Spleen (tissue), 11 donors: ENCODE data around the gene DHX32. TPM values are rescaled to one million over a fixed set of nuclear protein-coding genes. Genes with fewer than 3 reads are reported as not detected.

Experiments
- DNase-seq: peaks from one replicate; pipeline ENCODE4 v3.0.0-alpha.2; 2020
- H3K27ac ChIP-seq, 8 donors: fragments of 200-600 bp; sonication (generic) in 7 of 8; 1 replicate in 4 of 8; 2 replicates in 4 of 8; pipeline versions ENCODE4 v1.5.0 to v1.8.0; 2016 to 2021; ENCODE audit warnings: inconsistent platforms in 4 of 8, mild to moderate bottlenecking in 4 of 8, moderate library complexity in 1 of 8
- H3K27me3 ChIP-seq, 7 donors: fragments of 200-600 bp; sonication (generic) in 6 of 7; replicated peaks in 1 of 7; 1 replicate in 4 of 7; 2 replicates in 3 of 7; pipeline versions ENCODE4 v1.5.0 to v1.8.0; 2016 to 2021; ENCODE audit warnings: inconsistent platforms in 3 of 7, mild to moderate bottlenecking in 1 of 7
- H3K36me3 ChIP-seq, 6 donors: fragments of 200-600 bp; sonication (generic) in 5 of 6; 1 replicate in 4 of 6; 2 replicates in 2 of 6; pipeline versions ENCODE4 v1.5.0 to v1.8.0; 2016 to 2021; ENCODE audit warnings: inconsistent platforms in 2 of 6
- H3K4me1 ChIP-seq, 6 donors: fragments of 200-600 bp; sonication (generic) in 5 of 6; 1 replicate in 3 of 6; 2 replicates in 3 of 6; pipeline versions ENCODE4 v1.5.0 to v1.8.0; 2016 to 2021; ENCODE audit warnings: inconsistent platforms in 3 of 6
- H3K4me3 ChIP-seq, 8 donors: fragments of 200-600 bp; sonication (generic) in 7 of 8; 1 replicate in 4 of 8; 2 replicates in 4 of 8; pipeline versions ENCODE4 v1.5.0 to v1.8.0; 2016 to 2021; ENCODE audit warnings: inconsistent platforms in 4 of 8, mild to moderate bottlenecking in 4 of 8, moderate library complexity in 2 of 8
- H3K9me3 ChIP-seq, 8 donors: fragments of 200-600 bp; sonication (generic) in 7 of 8; 1 replicate in 4 of 8; 2 replicates in 4 of 8; pipeline versions ENCODE4 v1.5.0 to v1.8.0; 2016 to 2021; ENCODE audit warnings: inconsistent platforms in 4 of 8
- CTCF ChIP-seq, 11 experiments: fragments of 200-600 bp in 7 of 11; fragments of 450-650 bp in 4 of 11; sonication (generic) in 4 of 11; IDR thresholded peaks in 8 of 11; conservative IDR thresholded peaks in 3 of 11; 1 replicate in 7 of 11; 2 replicates in 4 of 11; pipeline versions ENCODE4 v1.4.0 to v1.8.0; 2016 to 2021; ENCODE audit warnings: antibody characterized with exemption in 11 of 11, inconsistent platforms in 4 of 11, mild to moderate bottlenecking in 1 of 11
- POLR2A ChIP-seq, 3 donors: fragments of 450-650 bp; IDR thresholded peaks; one replicate each; pipeline ENCODE4 v1.5.1; 2017; ENCODE audit warnings: antibody characterized with exemption in 3 of 3, mild to moderate bottlenecking in 1 of 3
- POLR2AphosphoS5 ChIP-seq, 3 donors: sonication (generic); formaldehyde crosslinking; IDR thresholded peaks; one replicate each; pipeline ENCODE4 v1.5.1; 2017; ENCODE audit warnings: antibody characterized with exemption in 3 of 3
- WGBS, 5 donors: extraction: QIAGEN DNeasy Blood & Tissue Kit in 3 of 5; methylation state at CpG; one replicate each; pipeline versions ENCODE4 v1.1.5 to v1.1.7; 2013 to 2018; 5-methylcytosine and 5-hydroxymethylcytosine counted together
- intact Hi-C: fragments of 100-400 bp; cut with DNase I; formaldehyde crosslinking; loops from one replicate; pipeline ENCODE4 v1.15.0; 2023; ENCODE audit warnings: low total_unique reads
- polyA plus RNA-seq, 3 donors: library from polyadenylated mRNA; stranded (reverse); fragments of 200-250 nt; gene quantifications; one replicate each; pipeline ENCODE4 v1.2.1, GENCODE V29; 2013
- total RNA-seq, 7 donors: library from RNA; depleted of rRNA in 3 of 7; stranded (reverse); fragments of >200 nt in 3 of 7; fragmentation: NEBNext Ultra II Directional in 4 of 7; extraction: Animal tissue kit (Norgen Biotek cat#: 25700) in 4 of 7; gene quantifications; one replicate each; pipeline versions ENCODE4 v1.1.0 to v1.2.1, GENCODE V29; 2016 to 2021
- donor health status: healthy with polysubstance abuse.
- donor health status: DM: no; HTN: no; CAD: no; lungs with moderate emphysema.
- donor health status: DM: no; HTN: no; CAD: no.
- donor health status: Bipolar disorder and iron deficiency.
- donor health status: healthy.
- donor health status: DM: no; HTN: no; CAD: no.
- donor health status: DM: yes; HTN: yes; CAD: no.

The DHX32 gene
- total and polyA plus RNA-seq, 10 donors: 8.6 to 27.7 (median 20.9) TPM

- 93 to 98% (median 95%) methylated on average over 9 of the region's 9 CpGs for WGBS, 5 donors
- intact Hi-C loops: no loop called here
- peaks cover 2 to 93% (median 65%) of the 10 kb centered on the region in 6 donors for H3K36me3 ChIP-seq
Measured at GRCh38 chr10:125840406-125840805, 40.7 kb downstream of the DHX32 start.

GRCh38 chr10:125838802-125839575 is 42.1 kb downstream of the DHX32 start:
- no peaks in the 10 kb centered on the region for H3K9me3 ChIP-seq
- peaks cover 2 to 97% (median 76%) of the 10 kb centered on the region in 6 donors for H3K36me3 ChIP-seq
- DNase-seq: no peak
- no peak overlapping the region for H3K4me3 ChIP-seq
- H3K27me3 ChIP-seq: no peaks in the 10 kb centered on the region
- 83 to 90% (median 87%) methylated on average over 8 to 9 of the region's 9 CpGs for WGBS, 5 donors
- intact Hi-C loops: no loop called here
- TF ChIP-seq POLR2AphosphoS5 (IDR thresholded peaks at IDR 0.05) (no peak), CTCF (IDR thresholded peaks at IDR 0.05 in 8 of 11, conservative IDR thresholded peaks at IDR 0.05 in 3 of 11) (no peak), POLR2A (IDR thresholded peaks at IDR 0.05) (no peak)
- H3K27ac ChIP-seq: no peak overlapping the region
- H3K4me1 ChIP-seq: peaks cover 0 to 5% (median 0%) of the 10 kb centered on the region in 6 donors

More at GRCh38 chr10:125840406-125840805, 40.7 kb downstream of the DHX32 start:
- DNase-seq: no peak
- Histone ChIP-seq H3K4me3 (no peak overlapping the region), H3K9me3 (no peaks in the 10 kb centered on the region), H3K4me1 (peaks cover 0 to 19% (median 2%) of the 10 kb centered on the region in 6 donors), H3K27ac (no peak overlapping the region), H3K27me3 (no peaks in the 10 kb centered on the region)
- no peak for TF ChIP-seq POLR2A (IDR thresholded peaks at IDR 0.05)
- TF ChIP-seq CTCF (IDR thresholded peaks at IDR 0.05 in 8 of 11, conservative IDR thresholded peaks at IDR 0.05 in 3 of 11): no peak
- no peak for TF ChIP-seq POLR2AphosphoS5 (IDR thresholded peaks at IDR 0.05)

GRCh38 chr10:125836746-125837145 is 44.3 kb downstream of the DHX32 start:
- H3K4me1 ChIP-seq: no peaks in the 10 kb centered on the region
- TF ChIP-seq POLR2AphosphoS5 (IDR thresholded peaks at IDR 0.05): no peak
- no peak for TF ChIP-seq CTCF (IDR thresholded peaks at IDR 0.05 in 8 of 11, conservative IDR thresholded peaks at IDR 0.05 in 3 of 11)
- TF ChIP-seq POLR2A (IDR thresholded peaks at IDR 0.05): no peak
- H3K9me3 ChIP-seq: no peaks in the 10 kb centered on the region
- H3K27me3 ChIP-seq: no peaks in the 10 kb centered on the region
- 89 to 97% (median 94%) methylated on average over 2 of the region's 2 CpGs for WGBS, 5 donors
- intact Hi-C loops: no loop called here
- H3K4me3 ChIP-seq: no peak overlapping the region
- H3K36me3 ChIP-seq: peaks cover 3 to 100% (median 91%) of the 10 kb centered on the region in 6 donors
- no peak overlapping the region for H3K27ac ChIP-seq
- no peak for DNase-seq

GRCh38 chr10:125828311-125828710 is 52.8 kb downstream of the DHX32 start:
- WGBS, 5 donors: 82 to 91% (median 89%) methylated on average over 5 of the region's 5 CpGs
- H3K36me3 ChIP-seq: peaks cover 2 to 75% (median 59%) of the 10 kb centered on the region in 6 donors
- H3K27me3 ChIP-seq: no peaks in the 10 kb centered on the region
- H3K27ac ChIP-seq: no peak overlapping the region
- DNase-seq: no peak
- TF ChIP-seq POLR2A (IDR thresholded peaks at IDR 0.05) (no peak), CTCF (IDR thresholded peaks at IDR 0.05 in 8 of 11, conservative IDR thresholded peaks at IDR 0.05 in 3 of 11) (no peak), POLR2AphosphoS5 (IDR thresholded peaks at IDR 0.05) (no peak)
- peaks cover 14 to 39% (median 30%) of the 10 kb centered on the region in 6 donors for H3K4me1 ChIP-seq
- no peaks in the 10 kb centered on the region for H3K9me3 ChIP-seq
- H3K4me3 ChIP-seq: no peak overlapping the region
- intact Hi-C loops: loop anchor here (10.0 kb wide), 1 partner anchor 104 kb away; no protein-coding TSS in a partner anchor
